Activated naive CD8-positive, alpha-beta T cell treated with anti-CD3 and anti-CD28 coated beads, Interleukin-2, amount 10 ng/mL, durations not matched to agents 7 days and 5 days (primary cell): ENCODE data around the gene TCERG1L. TPM values are rescaled to one million over a fixed set of nuclear protein-coding genes. Genes with fewer than 3 reads are reported as not detected.

Experiments
- ATAC-seq: fragments of 150-1000 bp; cut with Tn5 transposase; one replicate; pipeline ENCODE4 v1.10.0; 2021; ENCODE audit warnings: low read depth, moderate library complexity
- POLR2A ChIA-PET: fragments of 350-600 bp; sonication (Branson Sonifier 250); formaldehyde crosslinking; loops from one replicate; lab custom pipeline; 2021; ENCODE audit warnings: antibody characterized with exemption; lab: Charles Lee
- DNase-seq: peaks from one replicate; pipeline ENCODE4 v3.0.0; 2021
- H3K27ac Mint-ChIP-seq: one replicate; pipeline ENCODE4 v1.8.0; 2022; ENCODE audit warnings: mild to moderate bottlenecking, mixed read lengths
- H3K27me3 Mint-ChIP-seq: one replicate; pipeline ENCODE4 v1.8.0; 2022; ENCODE audit warnings: mild to moderate bottlenecking, moderate library complexity, mixed read lengths
- H3K36me3 Mint-ChIP-seq: one replicate; pipeline ENCODE4 v1.8.0; 2021; ENCODE audit warnings: mild to moderate bottlenecking, mixed read lengths
- H3K4me1 Mint-ChIP-seq: one replicate; pipeline ENCODE4 v1.8.0; 2021; ENCODE audit warnings: mixed read lengths
- H3K4me3 Mint-ChIP-seq: one replicate; pipeline ENCODE4 v1.8.0; 2022; ENCODE audit warnings: mild to moderate bottlenecking, moderate library complexity, mixed read lengths
- H3K9me3 Mint-ChIP-seq: one replicate; pipeline ENCODE4 v1.8.0; 2021; ENCODE audit warnings: mixed read lengths
- total RNA-seq, 2 experiments: library from RNA; stranded (reverse); gene quantifications; one replicate each; pipeline ENCODE4 v1.2.3, GENCODE V29; 2021

The TCERG1L gene
- total RNA-seq, 2 experiments from 2014 or later: 0.20 to 0.36 TPM

DNA sequence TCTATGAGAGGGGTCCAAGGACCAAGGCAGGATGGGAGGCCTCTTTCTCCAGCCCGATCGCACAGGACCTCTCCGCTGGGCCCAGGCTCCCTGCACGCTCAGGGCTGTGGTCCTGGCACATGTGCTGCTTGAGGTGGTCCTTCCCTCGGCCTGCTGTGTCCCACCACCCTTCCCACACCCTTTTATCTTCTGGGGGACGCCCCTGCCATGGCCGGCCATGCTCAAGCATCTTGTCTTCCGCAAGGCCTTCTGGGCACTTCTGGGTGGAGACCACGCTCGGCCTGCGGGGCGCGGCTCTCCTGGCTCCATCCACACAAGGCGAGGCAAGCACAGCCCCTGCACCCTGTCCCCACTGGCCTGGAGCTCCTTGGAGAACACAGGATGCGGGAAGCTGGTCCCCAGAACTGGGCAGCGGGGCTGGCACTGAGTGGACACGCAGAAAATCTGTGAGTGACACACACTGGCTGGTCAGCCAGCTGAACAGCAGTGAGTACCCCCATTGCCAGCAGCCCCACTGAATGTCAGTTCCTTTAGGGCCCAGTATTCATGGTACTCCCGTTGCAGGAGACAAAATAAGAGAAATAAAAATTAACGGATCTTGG is 115.9 kb downstream of the TCERG1L start:
- Mint-ChIP-seq H3K9me3 (peaks cover 3% of the 10 kb centered on the region), H3K27me3 (peaks cover 2% of the 10 kb centered on the region), H3K36me3 (no peaks in the 10 kb centered on the region), H3K27ac (no peak overlapping the region), H3K4me1 (no peaks in the 10 kb centered on the region), H3K4me3 (no peak overlapping the region)
- POLR2A ChIA-PET: no interaction called here
- DNase-seq (no peak), ATAC-seq (no peak)

DNA sequence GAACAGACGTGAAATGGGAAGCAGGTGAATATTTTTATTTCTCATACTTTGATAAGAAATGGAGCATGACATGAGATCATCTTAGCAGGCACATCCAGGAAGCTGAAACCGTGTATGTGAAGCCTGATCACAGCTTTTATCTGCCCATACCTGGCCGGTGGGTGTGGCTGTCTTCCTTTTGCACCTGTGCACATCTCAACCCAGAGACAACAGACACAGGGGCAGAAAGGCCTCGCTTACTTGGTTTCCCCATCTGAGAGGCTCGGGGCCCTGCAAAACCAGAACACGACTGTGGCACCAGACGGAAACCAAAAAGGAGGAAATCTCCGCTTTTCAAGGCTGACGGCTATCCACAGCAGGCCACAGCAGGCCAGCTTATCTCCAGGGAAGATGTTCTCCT is 116.4 kb downstream of the TCERG1L start:
- DNase-seq: no peak
- ATAC-seq: no peak

DNA sequence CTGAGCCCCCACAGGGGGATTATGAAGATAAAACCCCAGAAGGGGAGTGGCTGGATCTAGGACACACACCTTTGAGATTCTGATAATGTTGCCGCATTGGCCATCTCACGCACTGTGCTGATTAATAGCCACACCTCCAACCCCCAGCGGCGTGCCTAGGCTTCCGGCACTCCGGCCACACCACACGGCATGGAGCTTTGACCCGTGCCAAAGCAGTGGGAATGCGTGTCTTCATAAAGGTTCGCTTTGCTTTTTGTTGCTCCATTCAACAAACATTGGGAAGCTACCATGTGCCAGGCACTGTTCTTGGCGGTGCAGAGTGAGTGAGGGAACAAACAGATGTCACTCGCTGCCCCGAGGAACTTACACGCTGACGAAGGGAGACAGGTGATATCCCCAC is 117.6 kb downstream of the TCERG1L start:
- Mint-ChIP-seq H3K4me1 (no peaks in the 10 kb centered on the region), H3K27ac (no peak overlapping the region), H3K4me3 (no peak overlapping the region), H3K27me3 (peaks cover 2% of the 10 kb centered on the region), H3K36me3 (no peaks in the 10 kb centered on the region), H3K9me3 (peaks cover 3% of the 10 kb centered on the region)
- POLR2A ChIA-PET: no interaction called here
- no peak for ATAC-seq
- DNase-seq: no peak

More for the DNA sequence above, 116.4 kb downstream of the TCERG1L start:
- peaks cover 3% of the 10 kb centered on the region for H3K9me3 Mint-ChIP-seq
- no peak overlapping the region for H3K4me3 Mint-ChIP-seq
- POLR2A ChIA-PET: no interaction called here
- H3K36me3 Mint-ChIP-seq: no peaks in the 10 kb centered on the region
- H3K27me3 Mint-ChIP-seq: peaks cover 2% of the 10 kb centered on the region
- no peaks in the 10 kb centered on the region for H3K4me1 Mint-ChIP-seq
- H3K27ac Mint-ChIP-seq: no peak overlapping the region

DNA sequence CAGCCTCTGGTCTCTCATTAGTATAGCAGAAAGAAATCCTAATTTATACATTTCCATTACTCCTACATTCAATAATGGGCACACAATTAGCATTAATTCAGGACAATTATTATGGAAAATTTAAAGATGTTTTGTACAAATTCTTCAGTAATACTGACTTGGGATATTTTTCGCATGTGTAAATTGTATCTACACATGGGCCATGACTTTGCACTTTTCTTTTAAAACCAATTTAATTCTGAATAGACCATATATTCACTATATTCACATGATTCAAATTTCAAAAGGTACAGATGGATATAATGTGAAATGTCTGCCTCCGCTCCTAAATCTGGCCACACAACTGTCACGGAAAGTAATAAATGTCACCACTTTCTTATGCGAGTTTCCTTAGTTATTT is 123.0 kb downstream of the TCERG1L start:
- Mint-ChIP-seq H3K27me3 (peaks cover 2% of the 10 kb centered on the region), H3K27ac (no peak overlapping the region), H3K4me1 (no peaks in the 10 kb centered on the region), H3K9me3 (peaks cover 3% of the 10 kb centered on the region), H3K4me3 (no peak overlapping the region), H3K36me3 (no peaks in the 10 kb centered on the region)
- POLR2A ChIA-PET: no interaction called here
- no peak for ATAC-seq
- no peak for DNase-seq

DNA sequence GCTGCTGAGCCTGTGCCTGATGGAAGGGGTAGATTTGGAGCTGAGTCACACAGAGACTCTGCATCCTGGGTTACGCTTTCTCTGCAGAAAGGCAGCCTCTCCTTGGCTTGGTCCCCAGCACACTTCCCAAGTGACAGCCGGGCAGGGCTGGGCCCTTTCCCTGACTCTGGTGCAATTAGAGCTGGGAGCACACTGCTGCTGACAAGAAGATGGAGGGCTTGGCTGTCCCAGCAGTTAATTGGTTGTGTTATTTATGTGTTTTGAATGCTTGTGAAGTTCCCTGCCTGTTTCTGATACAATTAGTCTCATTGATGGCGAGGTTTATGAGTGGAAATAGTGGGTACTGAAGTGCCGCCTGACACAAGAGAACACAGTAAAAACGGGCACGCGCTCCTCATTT is 123.6 kb downstream of the TCERG1L start:
- POLR2A ChIA-PET: no interaction called here
- Mint-ChIP-seq H3K27me3 (peaks cover 2% of the 10 kb centered on the region), H3K27ac (no peak overlapping the region), H3K9me3 (peaks cover 3% of the 10 kb centered on the region), H3K4me1 (no peaks in the 10 kb centered on the region), H3K36me3 (no peaks in the 10 kb centered on the region), H3K4me3 (no peak overlapping the region)
- no peak for ATAC-seq
- DNase-seq: no peak

DNA sequence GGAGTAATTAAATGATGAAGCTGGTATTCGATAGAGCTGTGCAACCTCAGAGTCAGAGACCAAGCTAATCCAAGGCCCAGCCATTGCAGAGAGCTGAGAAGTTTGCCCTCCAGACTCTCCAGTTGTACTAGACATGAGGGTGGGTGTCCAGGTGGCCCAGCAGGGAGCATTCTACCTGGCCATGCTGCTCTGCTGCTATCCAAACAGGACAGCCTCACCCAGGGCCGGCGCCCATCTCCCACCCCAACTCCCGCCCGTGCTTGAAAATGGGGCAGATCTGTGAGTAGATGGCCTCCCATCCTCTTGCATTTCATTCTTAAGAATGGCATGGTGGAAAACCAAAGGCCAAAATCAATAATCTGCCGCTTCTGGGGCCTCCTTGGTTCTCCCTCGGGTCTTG is 124.2 kb downstream of the TCERG1L start:
- Mint-ChIP-seq H3K36me3 (no peaks in the 10 kb centered on the region), H3K9me3 (no peaks in the 10 kb centered on the region), H3K27me3 (peaks cover 2% of the 10 kb centered on the region), H3K4me1 (no peaks in the 10 kb centered on the region), H3K27ac (no peak overlapping the region), H3K4me3 (no peak overlapping the region)
- POLR2A ChIA-PET: no interaction called here
- DNase-seq: no peak
- no peak for ATAC-seq

DNA sequence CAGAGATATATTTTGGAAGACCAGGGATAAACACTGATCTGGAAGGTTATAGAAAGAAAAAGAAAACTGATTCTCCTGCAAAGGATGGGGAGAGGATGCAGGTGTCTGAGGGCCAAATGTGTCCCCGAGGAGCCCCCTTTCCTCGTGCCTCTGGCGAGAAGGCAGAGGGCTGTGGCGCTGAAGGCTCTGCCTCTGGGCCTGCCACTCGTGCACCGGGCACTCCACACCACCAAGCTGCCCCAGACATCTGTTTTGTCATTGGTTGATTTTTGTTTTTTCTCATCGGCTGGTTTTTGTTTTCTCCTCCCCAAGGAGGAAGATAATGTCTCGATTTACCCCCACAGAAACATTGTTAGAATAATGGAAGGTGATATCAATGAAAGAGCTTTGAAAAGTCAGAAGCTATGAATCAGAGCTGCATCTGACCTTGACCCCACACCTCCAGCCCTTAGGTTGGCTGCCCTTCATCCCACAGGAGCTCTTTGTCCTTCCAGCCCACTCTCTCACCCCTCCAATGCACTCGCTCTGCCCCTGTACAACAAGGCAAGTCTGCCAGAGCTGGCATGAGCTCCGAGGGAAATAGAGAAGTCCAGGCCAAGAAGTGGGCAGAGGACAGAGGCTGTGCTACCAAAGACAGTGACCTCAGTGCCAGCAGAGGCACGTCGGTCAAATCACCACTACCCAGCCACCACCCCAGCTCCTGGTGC is 124.8 kb downstream of the TCERG1L start:
- no peak overlapping the region for H3K4me3 Mint-ChIP-seq
- DNase-seq: no peak
- H3K9me3 Mint-ChIP-seq: no peaks in the 10 kb centered on the region
- H3K4me1 Mint-ChIP-seq: no peaks in the 10 kb centered on the region
- peaks cover 2% of the 10 kb centered on the region for H3K27me3 Mint-ChIP-seq
- H3K36me3 Mint-ChIP-seq: no peaks in the 10 kb centered on the region
- no peak for ATAC-seq
- H3K27ac Mint-ChIP-seq: no peak overlapping the region
- POLR2A ChIA-PET: no interaction called here

DNA sequence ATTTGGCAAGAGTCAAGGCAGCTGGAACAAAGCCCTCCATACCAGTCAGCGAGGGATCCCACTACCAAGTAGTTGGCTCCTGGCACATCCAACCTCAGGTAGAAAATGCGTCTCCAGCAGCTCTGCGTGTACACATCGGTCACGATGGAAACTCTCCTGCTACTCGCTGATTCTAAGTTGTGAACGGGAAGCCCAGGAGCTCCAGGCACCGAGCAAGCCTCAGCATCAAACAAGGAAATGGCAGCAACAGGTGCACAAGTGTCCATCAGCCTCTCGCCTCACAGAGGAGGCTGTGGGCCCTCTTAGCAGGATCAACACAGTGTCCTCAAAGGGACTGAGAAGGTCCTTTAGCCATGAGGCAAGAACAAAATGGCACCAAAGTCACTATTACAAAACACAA is 127.0 kb downstream of the TCERG1L start:
- POLR2A ChIA-PET: no interaction called here
- DNase-seq: no peak
- Mint-ChIP-seq H3K27ac (no peak overlapping the region), H3K36me3 (no peaks in the 10 kb centered on the region), H3K4me3 (no peak overlapping the region), H3K27me3 (no peaks in the 10 kb centered on the region), H3K4me1 (no peaks in the 10 kb centered on the region), H3K9me3 (no peaks in the 10 kb centered on the region)
- no peak for ATAC-seq

DNA sequence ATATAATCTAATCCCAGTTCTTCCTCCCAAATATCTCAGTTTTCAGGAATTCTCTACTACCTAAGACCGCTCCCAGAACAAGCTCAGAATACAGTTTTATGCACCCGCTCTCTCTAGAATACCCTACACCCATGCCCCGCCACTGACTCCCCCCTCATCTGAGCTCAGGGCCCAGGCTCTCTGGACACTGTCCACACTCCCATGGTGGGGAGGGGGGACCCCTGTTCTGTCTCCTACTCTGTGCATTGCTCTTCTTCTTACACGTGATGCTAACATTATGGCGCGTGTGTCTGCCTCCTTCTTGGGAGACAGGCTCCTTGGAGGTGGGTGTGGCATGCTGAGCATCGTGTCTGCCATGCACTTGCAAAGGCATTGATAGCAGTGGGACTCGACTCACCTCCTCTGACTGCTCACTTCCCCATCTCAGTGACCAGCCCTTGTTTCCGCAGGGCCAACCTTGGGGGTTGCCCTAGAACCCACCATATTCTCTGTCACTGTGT is 127.9 kb downstream of the TCERG1L start:
- ATAC-seq: no peak
- no peak overlapping the region for H3K27ac Mint-ChIP-seq
- H3K4me3 Mint-ChIP-seq: no peak overlapping the region
- no peaks in the 10 kb centered on the region for H3K9me3 Mint-ChIP-seq
- POLR2A ChIA-PET: no interaction called here
- H3K4me1 Mint-ChIP-seq: no peaks in the 10 kb centered on the region
- H3K36me3 Mint-ChIP-seq: no peaks in the 10 kb centered on the region
- DNase-seq: no peak
- no peaks in the 10 kb centered on the region for H3K27me3 Mint-ChIP-seq

DNA sequence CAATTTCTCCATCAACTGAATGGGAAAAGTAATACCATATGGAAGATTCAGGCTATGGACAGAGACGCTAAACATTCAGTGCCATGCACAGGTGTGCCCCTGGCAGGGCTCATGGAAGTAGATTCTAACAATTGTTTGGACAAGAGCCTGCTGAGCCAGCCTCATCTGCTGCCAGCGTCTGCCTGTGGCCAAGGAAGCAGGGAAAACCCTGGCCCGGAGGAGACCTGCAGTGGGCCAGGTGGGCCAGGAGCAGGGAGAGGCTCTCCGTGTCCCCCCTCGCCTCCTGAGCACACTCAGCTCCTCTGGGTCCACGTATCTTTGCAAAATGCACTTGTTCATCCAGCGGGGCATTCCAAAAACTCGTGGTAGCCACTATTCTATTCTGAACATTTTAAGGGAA is 130.1 kb downstream of the TCERG1L start:
- POLR2A ChIA-PET: no interaction called here

DNA sequence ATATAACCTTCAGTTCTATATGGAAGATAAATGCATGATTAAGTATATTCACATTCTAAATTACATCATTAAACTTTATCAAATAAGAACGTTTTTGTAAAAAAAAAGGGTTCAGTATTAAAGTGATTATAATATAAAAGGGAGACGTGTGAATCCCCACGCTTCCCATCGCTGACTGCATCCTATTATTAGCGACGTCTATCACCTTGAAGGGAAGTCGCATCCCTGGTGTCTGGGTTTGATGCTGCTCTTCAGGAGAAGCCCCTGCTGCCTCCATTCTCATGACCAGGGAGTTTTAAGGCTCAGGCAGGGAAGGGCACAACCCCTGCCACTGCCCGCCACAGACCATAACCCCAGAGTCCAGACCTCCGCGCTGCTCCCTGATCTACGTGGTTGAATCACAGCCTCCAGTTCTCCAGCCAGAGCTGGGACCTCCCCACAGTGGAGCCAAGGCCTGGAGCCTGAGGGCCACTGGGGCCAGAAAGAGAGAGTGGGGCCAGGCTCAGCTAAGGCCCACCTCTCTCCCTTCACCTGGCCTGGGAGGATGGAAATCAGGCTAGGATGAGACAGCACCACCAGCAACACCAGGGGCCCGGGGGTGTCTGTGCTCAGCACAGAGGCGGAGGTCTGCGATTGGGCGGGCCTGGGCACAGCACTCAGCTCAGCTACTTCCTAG is 130.6 kb downstream of the TCERG1L start:
- ATAC-seq (no peak), DNase-seq (no peak)
- Mint-ChIP-seq H3K27me3 (no peaks in the 10 kb centered on the region), H3K27ac (no peak overlapping the region), H3K4me1 (no peaks in the 10 kb centered on the region), H3K36me3 (no peaks in the 10 kb centered on the region), H3K4me3 (no peak overlapping the region), H3K9me3 (no peaks in the 10 kb centered on the region)
- POLR2A ChIA-PET: no interaction called here

More for the DNA sequence above, 130.1 kb downstream of the TCERG1L start:
- no peaks in the 10 kb centered on the region for H3K4me1 Mint-ChIP-seq
- no peaks in the 10 kb centered on the region for H3K27me3 Mint-ChIP-seq
- no peaks in the 10 kb centered on the region for H3K9me3 Mint-ChIP-seq
- no peak overlapping the region for H3K27ac Mint-ChIP-seq
- no peaks in the 10 kb centered on the region for H3K36me3 Mint-ChIP-seq
- no peak overlapping the region for H3K4me3 Mint-ChIP-seq
- ATAC-seq: no peak
- DNase-seq: no peak

DNA sequence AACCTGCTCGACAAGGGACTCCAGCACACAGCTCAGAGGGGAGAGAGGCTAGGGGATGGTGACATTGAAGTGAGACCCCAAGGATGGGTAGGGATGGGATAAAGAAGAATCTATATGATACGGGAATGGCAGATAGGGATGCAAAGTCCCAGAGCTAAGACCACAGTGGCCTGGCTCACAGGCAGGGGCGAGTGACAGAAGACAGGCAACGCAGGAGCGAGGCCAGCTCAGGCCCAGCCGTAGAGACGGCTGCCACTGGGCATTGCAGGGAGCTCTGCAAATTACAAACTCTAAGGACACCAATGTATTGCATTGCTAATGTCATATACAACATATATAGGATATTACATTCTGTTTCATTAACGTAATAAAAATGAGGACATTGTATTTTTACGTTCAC is 131.4 kb downstream of the TCERG1L start:
- no peak for DNase-seq
- H3K36me3 Mint-ChIP-seq: no peaks in the 10 kb centered on the region
- POLR2A ChIA-PET: no interaction called here
- no peak for ATAC-seq
- H3K9me3 Mint-ChIP-seq: peaks cover 2% of the 10 kb centered on the region
- no peak overlapping the region for H3K4me3 Mint-ChIP-seq
- H3K4me1 Mint-ChIP-seq: no peaks in the 10 kb centered on the region
- H3K27me3 Mint-ChIP-seq: no peaks in the 10 kb centered on the region
- H3K27ac Mint-ChIP-seq: no peak overlapping the region

DNA sequence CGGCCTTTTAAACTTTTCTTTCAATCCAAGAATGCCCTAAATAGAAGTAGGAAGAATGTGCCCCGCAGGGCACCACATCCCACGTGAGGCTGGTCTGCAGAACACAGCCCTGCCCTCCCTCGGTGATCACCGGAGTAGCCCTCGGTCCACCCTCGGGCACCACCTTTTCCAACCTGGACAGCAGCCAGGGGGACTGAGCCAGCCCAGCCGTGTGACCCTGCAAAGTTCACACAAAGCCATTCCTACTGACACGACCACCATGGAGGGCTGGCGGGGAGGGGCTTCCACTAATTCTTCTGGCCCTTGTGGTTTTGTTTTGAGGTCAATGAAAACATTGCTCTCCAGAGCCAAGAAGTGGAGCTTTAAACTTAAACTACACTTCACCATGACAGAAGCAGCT is 132.2 kb downstream of the TCERG1L start:
- DNase-seq (no peak), ATAC-seq (no peak)
- Mint-ChIP-seq H3K9me3 (peaks cover 2% of the 10 kb centered on the region), H3K36me3 (no peaks in the 10 kb centered on the region), H3K27ac (no peak overlapping the region), H3K4me1 (no peaks in the 10 kb centered on the region), H3K4me3 (no peak overlapping the region), H3K27me3 (no peaks in the 10 kb centered on the region)
- POLR2A ChIA-PET: no interaction called here
